MCF 10A (cell line): ENCODE results near the gene PCDHB11. TPM values are rescaled to one million over a fixed set of nuclear protein-coding genes. Genes with fewer than 3 reads are reported as not detected.
"Not testable (repeated sequence)": the region's sequence is repeated elsewhere in the genome, so short reads cannot be mapped to it uniquely, and the experiment has no call there.

ENCODE experiments used
- BruUV-seq: library from RNA; stranded (reverse); fragments of 400-500 nt; replicated peaks from 2 replicates; lab custom pipeline; 2021; lab: Mats Ljungman, UMichigan
- CTCF ChIA-PET: fragments of 300-600 bp; sonication (Branson Sonifier 250); formaldehyde crosslinking; extraction: SDS; loops from one replicate; lab custom pipeline; 2021; ENCODE audit warnings: antibody characterized with exemption, inconsistent platforms; lab: Yijun Ruan, JAX
- POLR2A ChIA-PET: fragments of 300-600, 350-650 bp; sonication (Branson Sonifier 250); formaldehyde crosslinking; extraction: SDS; loops from one replicate; lab custom pipeline; 2020; ENCODE audit warnings: antibody characterized with exemption, inconsistent platforms; lab: Yijun Ruan, JAX
- DNase-seq: peaks from one replicate; pipeline ENCODE4 v3.0.0-alpha.2; 2018; ENCODE audit not compliant: unreplicated experiment
- H3K27ac Mint-ChIP-seq: one replicate; pipeline ENCODE4 v1.8.0; 2022; ENCODE audit warnings: mild to moderate bottlenecking, low read depth, mixed read lengths; ENCODE audit not compliant: unreplicated experiment
- H3K27me3 Mint-ChIP-seq: one replicate; pipeline ENCODE4 v1.8.0; 2022; ENCODE audit warnings: mixed read lengths; ENCODE audit not compliant: insufficient read depth, unreplicated experiment
- H3K36me3 Mint-ChIP-seq: one replicate; pipeline ENCODE4 v1.8.0; 2022; ENCODE audit warnings: mild to moderate bottlenecking, moderate library complexity, mixed read lengths; ENCODE audit not compliant: insufficient read depth, unreplicated experiment
- H3K4me1 Mint-ChIP-seq: one replicate; pipeline ENCODE4 v1.8.0; 2022; ENCODE audit warnings: mixed read lengths; ENCODE audit not compliant: insufficient read depth, unreplicated experiment
- H3K4me3 Mint-ChIP-seq: one replicate; pipeline ENCODE4 v1.8.0; 2022; ENCODE audit warnings: mild to moderate bottlenecking, moderate library complexity, mixed read lengths; ENCODE audit not compliant: unreplicated experiment
- H3K9me3 Mint-ChIP-seq: one replicate; pipeline ENCODE4 v1.8.0; 2022; ENCODE audit warnings: mixed read lengths; ENCODE audit not compliant: unreplicated experiment
- intact Hi-C: fragments of 100-400 bp; cut with micrococcal nuclease; formaldehyde crosslinking; loops from 2 replicates; pipeline ENCODE4 v1.14.1; 2022
- total RNA-seq: library from RNA; stranded (reverse); gene quantifications from 2 replicates; pipeline ENCODE4 v1.2.3, GENCODE V29; 2022
- TF ChIP-seq, protein P1 (sequence below): fragments of 200-600 bp; IDR thresholded peaks from one replicate; pipeline ENCODE4 v1.8.0; 2022; ENCODE audit warnings: antibody characterized with exemption, mild to moderate bottlenecking; ENCODE audit not compliant: unreplicated experiment

PCDHB11 gene
- total RNA-seq, 1 experiment from 2014 or later, result 0.75 TPM

DNA sequence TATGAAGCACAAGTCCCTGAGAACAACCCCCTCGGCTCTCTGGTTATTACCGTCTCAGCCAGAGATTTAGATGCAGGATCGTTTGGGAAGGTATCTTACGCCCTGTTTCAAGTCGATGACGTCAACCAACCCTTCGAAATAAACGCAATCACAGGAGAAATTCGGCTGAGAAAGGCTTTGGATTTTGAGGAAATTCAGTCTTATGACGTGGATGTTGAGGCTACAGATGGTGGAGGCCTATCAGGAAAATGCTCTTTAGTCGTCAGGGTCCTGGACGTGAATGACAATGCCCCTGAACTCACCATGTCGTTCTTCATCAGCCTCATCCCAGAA lies 48.5 kb upstream of the PCDHB11 start:
- H3K4me1 Mint-ChIP-seq, result no peaks in the 10 kb centered on the region
- ChIA-PET CTCF (interaction anchor here (0.6 to 1.0 kb wide), 3 partner anchors 15 to 151 kb away, joined by 3 read pairs; no protein-coding TSS in a partner anchor), POLR2A (no interaction called here)
- H3K36me3 Mint-ChIP-seq, result no peaks in the 10 kb centered on the region
- BruUV-seq, result no TSS peak
- H3K27ac Mint-ChIP-seq, result no peak overlapping the region
- intact Hi-C loops, result no loop called here
- TF ChIP-seq, protein P1, sequence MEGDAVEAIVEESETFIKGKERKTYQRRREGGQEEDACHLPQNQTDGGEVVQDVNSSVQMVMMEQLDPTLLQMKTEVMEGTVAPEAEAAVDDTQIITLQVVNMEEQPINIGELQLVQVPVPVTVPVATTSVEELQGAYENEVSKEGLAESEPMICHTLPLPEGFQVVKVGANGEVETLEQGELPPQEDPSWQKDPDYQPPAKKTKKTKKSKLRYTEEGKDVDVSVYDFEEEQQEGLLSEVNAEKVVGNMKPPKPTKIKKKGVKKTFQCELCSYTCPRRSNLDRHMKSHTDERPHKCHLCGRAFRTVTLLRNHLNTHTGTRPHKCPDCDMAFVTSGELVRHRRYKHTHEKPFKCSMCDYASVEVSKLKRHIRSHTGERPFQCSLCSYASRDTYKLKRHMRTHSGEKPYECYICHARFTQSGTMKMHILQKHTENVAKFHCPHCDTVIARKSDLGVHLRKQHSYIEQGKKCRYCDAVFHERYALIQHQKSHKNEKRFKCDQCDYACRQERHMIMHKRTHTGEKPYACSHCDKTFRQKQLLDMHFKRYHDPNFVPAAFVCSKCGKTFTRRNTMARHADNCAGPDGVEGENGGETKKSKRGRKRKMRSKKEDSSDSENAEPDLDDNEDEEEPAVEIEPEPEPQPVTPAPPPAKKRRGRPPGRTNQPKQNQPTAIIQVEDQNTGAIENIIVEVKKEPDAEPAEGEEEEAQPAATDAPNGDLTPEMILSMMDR, result no peak
- H3K27me3 Mint-ChIP-seq, result no peaks in the 10 kb centered on the region
- no peak overlapping the region for H3K4me3 Mint-ChIP-seq
- H3K9me3 Mint-ChIP-seq, result peaks cover 27% of the 10 kb centered on the region
- no peak for DNase-seq

DNA sequence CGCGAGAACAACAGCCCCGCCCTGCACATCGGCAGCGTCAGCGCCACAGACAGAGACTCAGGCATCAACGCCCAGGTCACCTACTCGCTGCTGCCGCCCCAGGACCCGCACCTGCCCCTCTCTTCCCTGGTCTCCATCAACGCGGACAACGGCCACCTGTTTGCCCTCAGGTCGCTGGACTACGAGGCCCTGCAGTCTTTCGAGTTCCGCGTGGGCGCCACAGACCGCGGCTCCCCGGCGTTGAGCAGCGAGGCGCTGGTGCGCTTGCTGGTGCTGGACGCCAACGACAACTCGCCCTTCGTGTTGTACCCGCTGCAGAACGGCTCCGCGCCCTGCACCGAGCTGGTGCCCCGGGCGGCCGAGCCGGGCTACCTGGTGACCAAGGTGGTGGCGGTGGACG lies 47.8 kb upstream of the PCDHB11 start:
- DNase-seq, BruUV-seq, H3K4me1 Mint-ChIP-seq, intact Hi-C loops, H3K27me3 Mint-ChIP-seq, H3K4me3 Mint-ChIP-seq, CTCF ChIA-PET, H3K27ac Mint-ChIP-seq, POLR2A ChIA-PET, H3K36me3 Mint-ChIP-seq: not testable (repeated sequence)
- peaks cover 23% of the 10 kb centered on the region for H3K9me3 Mint-ChIP-seq

DNA sequence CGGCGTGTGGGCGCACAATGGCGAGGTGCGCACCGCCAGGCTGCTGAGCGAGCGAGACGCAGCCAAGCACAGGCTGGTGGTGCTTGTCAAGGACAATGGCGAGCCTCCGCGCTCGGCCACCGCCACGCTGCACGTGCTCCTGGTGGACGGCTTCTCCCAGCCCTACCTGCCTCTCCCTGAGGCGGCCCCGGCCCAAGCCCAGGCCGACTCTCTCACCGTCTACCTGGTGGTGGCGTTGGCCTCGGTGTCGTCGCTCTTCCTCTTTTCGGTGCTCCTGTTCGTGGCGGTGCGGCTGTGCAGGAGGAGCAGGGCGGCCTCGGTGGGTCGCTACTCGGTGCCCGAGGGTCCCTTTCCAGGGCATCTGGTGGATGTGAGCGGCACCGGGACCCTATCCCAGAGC lies 47.3 kb upstream of the PCDHB11 start:
- BruUV-seq, H3K27me3 Mint-ChIP-seq, intact Hi-C loops, H3K36me3 Mint-ChIP-seq, POLR2A ChIA-PET, H3K4me3 Mint-ChIP-seq, H3K4me1 Mint-ChIP-seq, H3K27ac Mint-ChIP-seq, DNase-seq: not testable (repeated sequence)
- CTCF ChIA-PET, result interaction anchor here (0.5 kb wide), 1 partner anchor 368 kb away, joined by 3 read pairs; no protein-coding TSS in a partner anchor
- peaks cover 27% of the 10 kb centered on the region for H3K9me3 Mint-ChIP-seq

DNA sequence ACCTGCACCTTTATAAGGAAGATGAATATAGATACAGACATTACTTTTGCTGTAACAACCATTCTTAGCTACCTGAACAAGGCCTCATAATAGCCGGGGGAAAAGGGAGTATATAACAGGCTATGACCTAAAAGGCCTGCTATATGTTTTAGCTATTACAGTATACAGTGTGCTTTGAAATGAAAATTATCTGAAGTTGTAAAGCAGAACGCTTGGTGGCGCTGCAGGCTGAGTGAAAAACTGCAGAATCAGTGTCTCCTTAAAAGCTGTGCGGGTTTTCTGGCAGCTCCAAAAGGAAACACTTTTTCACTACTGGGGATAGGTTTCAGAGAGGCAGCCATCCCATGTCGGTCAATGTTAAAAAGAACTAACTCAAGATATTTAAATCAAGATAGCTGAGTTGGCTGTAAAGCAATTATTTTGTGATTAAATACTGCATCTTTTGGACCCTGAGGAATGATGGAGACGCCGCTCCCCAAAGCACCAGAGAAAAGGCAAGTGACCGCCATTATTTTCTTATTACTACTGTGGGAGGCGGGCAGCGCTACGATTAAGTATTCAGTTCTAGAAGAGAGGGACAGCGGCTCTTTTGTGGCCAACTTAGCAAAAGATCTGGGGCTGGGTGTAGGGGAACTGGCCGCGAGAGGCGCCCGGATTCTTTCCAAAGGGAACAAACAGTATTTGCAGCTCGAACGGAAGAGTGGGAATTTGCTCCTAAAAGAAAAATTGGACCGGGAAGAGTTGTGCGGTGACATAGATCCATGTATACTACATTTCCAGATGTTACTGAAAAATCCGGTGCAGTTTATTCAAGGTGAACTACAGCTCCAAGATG lies 43.7 kb upstream of the PCDHB11 start:
- no peak for DNase-seq
- TF ChIP-seq, protein P1, result peak; percentile 13
- POLR2A ChIA-PET, result interaction anchor here (0.6 kb wide), 2 partner anchors 303 to 349 kb away, joined by 3 read pairs; partner anchors contain the start of gene PCDHA4
- peaks cover 5% of the 10 kb centered on the region for H3K36me3 Mint-ChIP-seq
- CTCF ChIA-PET, result interaction anchor here (0.7 to 1.6 kb wide), 9 partner anchors 31 to 870 kb away, joined by 3 to 5 read pairs (median 3); partner anchors contain the start of gene PCDHB9
- H3K27ac Mint-ChIP-seq, result no peak overlapping the region
- no peaks in the 10 kb centered on the region for H3K27me3 Mint-ChIP-seq
- BruUV-seq, result no TSS peak
- peaks cover 20% of the 10 kb centered on the region for H3K9me3 Mint-ChIP-seq
- H3K4me1 Mint-ChIP-seq, result no peaks in the 10 kb centered on the region
- no peak overlapping the region for H3K4me3 Mint-ChIP-seq
- intact Hi-C loops, result no loop called here

DNA sequence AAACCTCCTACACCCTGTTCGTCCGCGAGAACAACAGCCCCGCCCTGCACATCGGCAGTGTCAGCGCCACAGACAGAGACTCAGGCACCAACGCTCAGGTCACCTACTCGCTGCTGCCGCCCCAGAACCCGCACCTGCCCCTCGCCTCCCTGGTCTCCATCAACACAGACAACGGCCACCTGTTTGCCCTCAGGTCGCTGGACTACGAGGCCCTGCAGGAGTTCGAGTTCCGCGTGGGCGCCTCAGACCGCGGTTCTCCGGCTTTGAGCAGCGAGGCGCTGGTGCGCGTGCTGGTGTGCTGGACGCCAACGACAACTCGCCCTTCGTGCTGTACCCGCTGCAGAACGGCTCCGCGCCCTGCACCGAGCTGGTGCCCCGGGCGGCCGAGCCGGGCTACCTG lies 42.1 kb upstream of the PCDHB11 start:
- H3K27ac Mint-ChIP-seq, H3K27me3 Mint-ChIP-seq, DNase-seq, H3K4me3 Mint-ChIP-seq, intact Hi-C loops, BruUV-seq, CTCF ChIA-PET, H3K36me3 Mint-ChIP-seq, H3K4me1 Mint-ChIP-seq: not testable (repeated sequence)
- peaks cover 12% of the 10 kb centered on the region for H3K9me3 Mint-ChIP-seq
- POLR2A ChIA-PET, result interaction anchor here (1.1 kb wide), 1 partner anchor 9 kb away, joined by 3 read pairs; no protein-coding TSS in a partner anchor

DNA sequence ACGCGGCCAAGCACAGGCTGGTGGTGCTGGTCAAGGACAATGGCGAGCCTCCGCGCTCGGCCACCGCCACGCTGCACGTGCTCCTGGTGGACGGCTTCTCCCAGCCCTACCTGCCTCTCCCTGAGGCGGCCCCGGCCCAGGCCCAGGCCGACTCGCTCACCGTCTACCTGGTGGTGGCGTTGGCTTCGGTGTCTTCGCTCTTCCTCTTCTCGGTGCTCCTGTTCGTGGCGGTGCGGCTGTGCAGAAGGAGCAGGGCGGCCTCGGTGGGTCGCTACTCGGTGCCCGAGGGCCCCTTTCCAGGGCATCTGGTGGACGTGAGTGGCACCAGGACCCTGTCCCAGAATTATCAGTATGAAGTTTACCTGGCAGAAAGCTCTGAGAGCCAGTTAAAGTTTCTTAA lies 41.5 kb upstream of the PCDHB11 start:
- H3K27me3 Mint-ChIP-seq, H3K4me3 Mint-ChIP-seq, H3K27ac Mint-ChIP-seq, H3K36me3 Mint-ChIP-seq, DNase-seq, intact Hi-C loops, CTCF ChIA-PET, BruUV-seq, H3K4me1 Mint-ChIP-seq: not testable (repeated sequence)
- H3K9me3 Mint-ChIP-seq, result peaks cover 12% of the 10 kb centered on the region
- POLR2A ChIA-PET, result interaction anchor here (1.1 kb wide), 1 partner anchor 10 kb away, joined by 3 read pairs; no protein-coding TSS in a partner anchor
